Urinary bladder (tissue), 4 donors: ENCODE results near the gene IQGAP2. TPM values are rescaled to one million over a fixed set of nuclear protein-coding genes. Genes with fewer than 3 reads are reported as not detected.
"Not testable (repeated sequence)": the region's sequence is repeated elsewhere in the genome, so short reads cannot be mapped to it uniquely, and the experiment has no call there.

Experiments used
- DNase-seq: peaks from one replicate; pipeline ENCODE4 v3.0.0-alpha.2; 2015; ENCODE audit errors: extremely low spot score
- H3K27ac ChIP-seq: one replicate; pipeline ENCODE4 v1.5.1; 2013; ENCODE audit warnings: low read depth, mild to moderate bottlenecking, moderate library complexity
- H3K36me3 ChIP-seq: one replicate; pipeline ENCODE4 v1.6.1; 2013; ENCODE audit warnings: mild to moderate bottlenecking, moderate library complexity; ENCODE audit not compliant: insufficient read depth
- H3K4me1 ChIP-seq: one replicate; pipeline ENCODE4 v1.6.1; 2013; ENCODE audit warnings: mild to moderate bottlenecking, moderate library complexity; ENCODE audit not compliant: insufficient read depth
- H3K4me3 ChIP-seq: one replicate; pipeline ENCODE4 v1.5.1; 2013; ENCODE audit warnings: low read depth, low read length
- WGBS: extraction: QIAGEN DNeasy Blood & Tissue Kit; methylation state at CpG from one replicate; pipeline ENCODE4 v1.1.7; 2013; 5-methylcytosine and 5-hydroxymethylcytosine counted together
- polyA plus RNA-seq: library from polyadenylated mRNA; stranded (reverse); fragments of 200-250 nt; gene quantifications from one replicate; pipeline ENCODE4 v1.2.3, GENCODE V29; 2013
- total RNA-seq: library from RNA; depleted of rRNA; stranded (reverse); fragments of >200 nt; gene quantifications from one replicate; pipeline ENCODE4 v1.2.3, GENCODE V29; 2014
- donor health status: healthy with polysubstance abuse.
- donor health status: healthy.

Gene IQGAP2
- total and polyA plus RNA-seq, 2 donors = 4.5 to 29.6 TPM

- WGBS = 35% methylated on average over 2 of the region's 2 CpGs
- no peak for DNase-seq
- Histone ChIP-seq H3K27ac (no peak overlapping the region), H3K36me3 (no peaks in the 10 kb centered on the region), H3K4me1 (no peaks in the 10 kb centered on the region), H3K4me3 (no peak overlapping the region)
Measured at GRCh38 chr5:76660360-76660759, 257.3 kb downstream of the IQGAP2 start.

- 81% methylated on average over 5 of the region's 5 CpGs for WGBS
- no peak for DNase-seq
- H3K4me3 ChIP-seq = no peak overlapping the region
- H3K4me1 ChIP-seq = no peaks in the 10 kb centered on the region
- H3K27ac ChIP-seq = no peak overlapping the region
- no peaks in the 10 kb centered on the region for H3K36me3 ChIP-seq
Measured at GRCh38 chr5:76662521-76662920, 259.4 kb downstream of the IQGAP2 start.

- Histone ChIP-seq H3K4me1 (no peaks in the 10 kb centered on the region), H3K36me3 (no peaks in the 10 kb centered on the region), H3K27ac (no peak overlapping the region), H3K4me3 (no peak overlapping the region)
- 68% methylated on average over 3 of the region's 3 CpGs for WGBS
- DNase-seq = no peak
Measured at GRCh38 chr5:76663573-76663972, 260.5 kb downstream of the IQGAP2 start.

- H3K36me3 ChIP-seq = no peaks in the 10 kb centered on the region
- no peak overlapping the region for H3K27ac ChIP-seq
- H3K4me3 ChIP-seq = no peak overlapping the region
- no peaks in the 10 kb centered on the region for H3K4me1 ChIP-seq
- 95% methylated on average over 6 of the region's 6 CpGs for WGBS
- DNase-seq = no peak
Measured at GRCh38 chr5:76664079-76664478, 261.0 kb downstream of the IQGAP2 start.

- no peaks in the 10 kb centered on the region for H3K36me3 ChIP-seq
- 80% methylated on average over 2 of the region's 2 CpGs for WGBS
- DNase-seq = no peak
Measured at GRCh38 chr5:76667495-76667894, 264.4 kb downstream of the IQGAP2 start.

GRCh38 chr5:76669245-76669644, 266.2 kb downstream of the IQGAP2 start:
- H3K36me3 ChIP-seq = no peaks in the 10 kb centered on the region
- no peaks in the 10 kb centered on the region for H3K4me1 ChIP-seq
- 95% methylated on average over 5 of the region's 5 CpGs for WGBS
- no peak overlapping the region for H3K4me3 ChIP-seq
- no peak overlapping the region for H3K27ac ChIP-seq
- no peak for DNase-seq

More at GRCh38 chr5:76667495-76667894, 264.4 kb downstream of the IQGAP2 start:
- no peaks in the 10 kb centered on the region for H3K4me1 ChIP-seq
- H3K4me3 ChIP-seq = no peak overlapping the region
- no peak overlapping the region for H3K27ac ChIP-seq

GRCh38 chr5:76670508-76670907, 267.4 kb downstream of the IQGAP2 start:
- H3K27ac ChIP-seq = no peak overlapping the region
- no peaks in the 10 kb centered on the region for H3K36me3 ChIP-seq
- H3K4me1 ChIP-seq = no peaks in the 10 kb centered on the region
- H3K4me3 ChIP-seq = no peak overlapping the region
- 76% methylated on average over 3 of the region's 3 CpGs for WGBS
- no peak for DNase-seq

GRCh38 chr5:76672242-76672641, 269.2 kb downstream of the IQGAP2 start:
- Histone ChIP-seq H3K36me3 (no peaks in the 10 kb centered on the region), H3K4me3 (no peak overlapping the region), H3K4me1 (no peaks in the 10 kb centered on the region), H3K27ac (no peak overlapping the region)
- 59% methylated on average over 2 of the region's 2 CpGs for WGBS
- DNase-seq = no peak

- DNase-seq = no peak
- H3K4me3 ChIP-seq = no peak overlapping the region
Measured at GRCh38 chr5:76673125-76673524, 270.0 kb downstream of the IQGAP2 start.

DNA sequence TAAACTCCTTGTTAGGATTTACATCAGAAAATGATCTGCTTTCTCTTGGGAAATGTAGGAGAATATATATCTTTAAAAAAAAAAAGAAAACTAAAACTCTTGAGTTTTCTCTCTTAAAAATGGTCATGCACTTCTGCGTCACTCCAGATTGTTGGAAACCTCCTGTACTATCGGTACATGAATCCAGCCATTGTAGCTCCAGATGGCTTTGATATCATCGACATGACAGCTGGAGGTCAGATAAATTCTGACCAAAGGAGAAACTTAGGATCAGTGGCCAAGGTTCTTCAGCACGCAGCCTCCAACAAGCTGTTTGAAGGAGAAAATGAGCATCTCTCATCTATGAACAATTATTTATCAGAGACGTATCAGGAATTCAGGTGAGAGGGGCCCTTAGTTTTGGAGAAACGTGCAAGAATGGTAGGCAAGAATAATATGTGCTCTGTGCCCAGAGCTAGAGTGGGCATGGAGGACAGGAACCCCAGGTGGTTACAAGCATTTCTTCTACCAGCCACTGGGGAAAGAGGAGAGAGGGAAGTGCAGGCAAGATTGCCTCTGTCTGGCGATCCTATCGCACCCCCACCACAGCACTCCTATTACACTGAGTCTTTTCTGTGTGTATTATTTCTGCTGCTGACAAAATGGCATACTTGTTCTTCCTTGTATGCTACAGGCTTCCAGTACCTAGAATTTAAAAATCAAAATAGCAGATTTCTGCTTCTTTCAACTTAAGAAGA, 271.4 kb downstream of the IQGAP2 start:
- Histone ChIP-seq H3K4me3 (no peak overlapping the region), H3K4me1 (no peaks in the 10 kb centered on the region), H3K27ac (no peak overlapping the region), H3K36me3 (no peaks in the 10 kb centered on the region)
- 52% methylated on average over 8 of the region's 8 CpGs for WGBS
- no peak for DNase-seq

More at GRCh38 chr5:76673125-76673524, 270.0 kb downstream of the IQGAP2 start:
- Histone ChIP-seq H3K36me3 (no peaks in the 10 kb centered on the region), H3K27ac (no peak overlapping the region), H3K4me1 (no peaks in the 10 kb centered on the region)

DNA sequence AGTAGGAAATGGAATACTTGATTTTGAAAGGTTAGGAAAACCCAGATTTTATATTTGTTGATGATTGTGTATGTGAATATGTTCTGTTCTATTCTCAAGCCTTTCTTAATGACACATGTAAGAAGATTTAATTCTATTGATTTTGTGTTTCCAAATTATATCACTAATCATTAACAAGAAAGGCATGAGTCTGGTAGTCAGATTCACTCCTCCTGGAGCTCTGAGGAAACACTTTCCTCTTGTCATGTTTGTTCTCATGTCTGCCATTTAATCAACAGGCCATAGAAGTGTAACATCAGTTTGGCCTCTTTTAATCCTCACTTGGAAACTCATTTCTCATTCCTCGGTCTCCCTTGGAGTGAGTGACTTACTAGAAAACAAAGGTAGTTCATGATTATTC, 272.3 kb downstream of the IQGAP2 start:
- no peak overlapping the region for H3K27ac ChIP-seq
- no peak for DNase-seq
- no peaks in the 10 kb centered on the region for H3K36me3 ChIP-seq
- H3K4me1 ChIP-seq = no peaks in the 10 kb centered on the region
- no peak overlapping the region for H3K4me3 ChIP-seq
- WGBS = 80% methylated on average over 1 of the region's 1 CpG

DNA sequence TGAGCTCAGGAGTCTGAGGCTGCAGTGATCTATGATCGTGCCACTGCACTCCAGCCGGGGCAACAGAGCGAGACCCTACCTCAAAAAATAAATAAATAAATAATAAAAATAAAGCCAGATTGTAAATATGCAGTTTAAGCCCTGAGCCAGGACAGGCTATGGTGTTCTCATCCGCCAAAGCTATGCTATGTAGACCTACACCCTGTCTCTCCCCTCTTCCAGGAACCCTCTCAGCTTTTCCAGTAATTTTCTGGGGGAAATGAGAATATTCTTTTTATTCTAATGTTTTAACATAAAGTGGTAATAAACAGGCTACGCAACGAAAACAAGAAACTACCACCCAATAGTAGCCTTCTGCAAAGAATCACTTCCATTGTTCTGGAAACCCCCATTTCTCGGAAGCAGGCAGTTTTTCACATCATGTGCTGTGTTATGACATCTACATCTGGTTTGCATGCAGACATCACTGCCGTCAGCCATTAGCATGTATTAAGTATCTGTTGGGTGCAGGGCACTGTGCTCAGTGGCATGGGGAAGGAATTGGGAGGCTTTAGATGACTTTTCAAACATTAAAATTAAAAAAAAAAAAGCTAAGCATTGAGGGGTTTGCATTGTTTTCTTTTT, 274.9 kb downstream of the IQGAP2 start:
- Histone ChIP-seq H3K4me1 (no peaks in the 10 kb centered on the region), H3K36me3 (no peaks in the 10 kb centered on the region), H3K4me3 (no peak overlapping the region), H3K27ac (no peak overlapping the region)
- 94% methylated on average over 8 of the region's 8 CpGs for WGBS
- no peak for DNase-seq

DNA sequence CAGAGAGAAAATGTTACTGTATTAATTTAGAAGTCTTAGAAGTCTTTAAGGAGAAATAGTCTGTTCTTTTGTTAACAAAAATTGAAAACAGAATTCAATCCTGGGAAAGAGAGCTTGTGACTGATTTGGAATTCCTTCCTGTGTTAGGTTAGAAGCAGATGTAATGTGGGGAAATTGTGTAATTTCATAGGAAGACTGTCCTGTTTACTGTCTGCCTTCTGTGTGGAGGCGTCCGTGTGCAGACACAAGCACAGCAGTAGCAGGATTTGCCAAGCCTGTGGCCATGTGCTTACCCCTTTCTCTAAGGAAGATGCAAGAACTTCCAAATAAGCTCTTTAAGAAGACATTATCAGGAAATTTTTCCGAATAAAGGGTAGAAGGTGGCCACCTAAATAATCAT, 276.1 kb downstream of the IQGAP2 start:
- 57% methylated on average over 3 of the region's 3 CpGs for WGBS
- Histone ChIP-seq H3K36me3 (no peaks in the 10 kb centered on the region), H3K4me1 (no peaks in the 10 kb centered on the region), H3K27ac (no peak overlapping the region), H3K4me3 (no peak overlapping the region)
- no peak for DNase-seq

DNA sequence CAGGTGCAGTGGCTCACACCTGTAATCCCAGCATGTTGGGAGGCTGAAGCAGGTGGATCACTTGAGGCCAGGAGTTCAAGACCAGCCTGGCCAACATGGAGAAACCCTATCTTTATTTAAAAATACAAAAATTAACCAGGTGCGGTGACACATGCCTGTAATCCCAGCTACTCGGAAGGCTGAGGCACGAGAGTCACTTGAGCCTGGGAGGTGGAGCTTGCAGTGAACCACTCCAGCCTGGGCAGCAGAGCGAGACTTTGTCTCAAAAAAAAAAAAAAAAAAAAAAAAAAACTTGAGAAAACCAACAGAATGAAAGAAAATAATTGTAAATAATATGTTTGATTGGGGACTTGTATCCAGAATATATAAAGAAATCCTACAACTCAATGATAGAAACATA, 277.7 kb downstream of the IQGAP2 start:
- H3K4me1 ChIP-seq, H3K4me3 ChIP-seq, DNase-seq, H3K36me3 ChIP-seq, H3K27ac ChIP-seq: not testable (repeated sequence)
- WGBS = 91% methylated on average over 4 of the region's 4 CpGs
